ENCODE data around the gene RPS6KA2. TPM values are rescaled to one million over a fixed set of nuclear protein-coding genes. Genes with fewer than 3 reads are reported as not detected.

RPS6KA2 gene
- polyA plus RNA-seq, 1 donor (not counting 4 experiments of a cell fraction or from before 2014, with no cell fraction given), result 8.2 TPM

- Histone ChIP-seq H3K9ac (ENCODE audit: control insufficient read depth, extremely low read depth, insufficient read depth, low read length) (no peak overlapping the region), H3K9me3 (ENCODE audit: control insufficient read depth, low read depth, low read length) (no peaks in the 10 kb centered on the region), H3K4me1 (ENCODE audit: control insufficient read depth, extremely low read depth, insufficient read depth, low read length) (peaks cover 7% of the 10 kb centered on the region), H3K9me1 (ENCODE audit: control insufficient read depth, extremely low read depth, insufficient read depth, low read length) (no peaks in the 10 kb centered on the region), H4K20me1 (ENCODE audit: control insufficient read depth, extremely low read depth, insufficient read depth, low read length) (no peaks in the 10 kb centered on the region), H3K36me3 (ENCODE audit: control insufficient read depth in 2 of 2, extremely low read depth in 1 of 2, insufficient read depth in 2 of 2, low read length in 2 of 2) (no peaks in the 10 kb centered on the region), H3K79me2 (ENCODE audit: control insufficient read depth, insufficient read depth, low read length) (no peaks in the 10 kb centered on the region), H3K27me3 (ENCODE audit: control insufficient read depth, extremely low read depth, insufficient read depth, low read length) (no peaks in the 10 kb centered on the region), H3K27ac (ENCODE audit: control insufficient read depth, insufficient read depth, low read length) (no peak overlapping the region), H3K4me3 (ENCODE audit: control insufficient read depth in 2 of 3, extremely low read depth in 1 of 3, insufficient read depth in 2 of 3, low read depth in 1 of 3, low read length in 3 of 3) (no peak overlapping the region), H2AFZ (ENCODE audit: control insufficient read depth, low read length) (no peak overlapping the region), H3K4me2 (ENCODE audit: control insufficient read depth, extremely low read depth, insufficient read depth, low read depth, low read length) (no peak overlapping the region)
- no peak for TF ChIP-seq EZH2 (IDR thresholded peaks at IDR 0.05; ENCODE audit: low read length)
- TF ChIP-seq, protein P1, sequence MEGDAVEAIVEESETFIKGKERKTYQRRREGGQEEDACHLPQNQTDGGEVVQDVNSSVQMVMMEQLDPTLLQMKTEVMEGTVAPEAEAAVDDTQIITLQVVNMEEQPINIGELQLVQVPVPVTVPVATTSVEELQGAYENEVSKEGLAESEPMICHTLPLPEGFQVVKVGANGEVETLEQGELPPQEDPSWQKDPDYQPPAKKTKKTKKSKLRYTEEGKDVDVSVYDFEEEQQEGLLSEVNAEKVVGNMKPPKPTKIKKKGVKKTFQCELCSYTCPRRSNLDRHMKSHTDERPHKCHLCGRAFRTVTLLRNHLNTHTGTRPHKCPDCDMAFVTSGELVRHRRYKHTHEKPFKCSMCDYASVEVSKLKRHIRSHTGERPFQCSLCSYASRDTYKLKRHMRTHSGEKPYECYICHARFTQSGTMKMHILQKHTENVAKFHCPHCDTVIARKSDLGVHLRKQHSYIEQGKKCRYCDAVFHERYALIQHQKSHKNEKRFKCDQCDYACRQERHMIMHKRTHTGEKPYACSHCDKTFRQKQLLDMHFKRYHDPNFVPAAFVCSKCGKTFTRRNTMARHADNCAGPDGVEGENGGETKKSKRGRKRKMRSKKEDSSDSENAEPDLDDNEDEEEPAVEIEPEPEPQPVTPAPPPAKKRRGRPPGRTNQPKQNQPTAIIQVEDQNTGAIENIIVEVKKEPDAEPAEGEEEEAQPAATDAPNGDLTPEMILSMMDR (optimal IDR thresholded peaks at IDR 0.05 in 1 of 3, IDR thresholded peaks at IDR 0.05 in 1 of 3, conservative IDR thresholded peaks at IDR 0.05 in 1 of 3; ENCODE audit: extremely low read depth in 1 of 3, insufficient read depth in 2 of 3, low read length in 3 of 3), result no peak
- no peak for FAIRE-seq
- dilution Hi-C loops (cut with MboI; ENCODE audit: extremely low pct_ligation_motif_present, low sequenced_read_pairs), result no loop called here
- DNase-seq (ENCODE audit: low read depth, low spot score), result no peak
Measured at GRCh38 chr6:166612471-166612881, 14.6 kb downstream of the RPS6KA2 start.

DNA sequence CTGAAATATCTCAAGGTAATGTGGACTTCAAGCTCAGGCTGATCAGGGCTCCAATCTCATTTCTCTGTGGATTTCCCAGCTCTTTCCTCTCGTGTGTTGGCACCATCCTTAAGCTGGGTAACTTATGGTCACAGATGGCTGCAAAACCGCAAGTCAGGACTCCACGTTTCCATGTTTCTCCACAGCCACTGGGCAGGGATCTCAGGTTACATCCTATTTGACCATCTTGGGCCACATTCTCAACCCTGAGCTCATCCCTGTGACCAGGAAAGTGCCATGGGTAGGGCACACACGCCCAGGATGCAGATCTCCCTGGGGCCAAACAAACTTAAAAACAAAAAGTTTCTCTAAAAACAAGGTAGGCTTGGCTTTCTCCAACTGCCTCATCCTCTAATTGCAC lies 15.4 kb downstream of the RPS6KA2 start:
- no peak overlapping the region for H3K4me3 ChIP-seq (ENCODE audit: control insufficient read depth in 2 of 3, extremely low read depth in 1 of 3, insufficient read depth in 2 of 3, low read depth in 1 of 3, low read length in 3 of 3)
- FAIRE-seq, result no peak
- no peaks in the 10 kb centered on the region for H4K20me1 ChIP-seq (ENCODE audit: control insufficient read depth, extremely low read depth, insufficient read depth, low read length)
- H3K9ac ChIP-seq (ENCODE audit: control insufficient read depth, extremely low read depth, insufficient read depth, low read length), result no peak overlapping the region
- H3K79me2 ChIP-seq (ENCODE audit: control insufficient read depth, insufficient read depth, low read length), result no peaks in the 10 kb centered on the region
- no peak overlapping the region for H2AFZ ChIP-seq (ENCODE audit: control insufficient read depth, low read length)
- H3K9me1 ChIP-seq (ENCODE audit: control insufficient read depth, extremely low read depth, insufficient read depth, low read length), result no peaks in the 10 kb centered on the region
- dilution Hi-C loops (cut with MboI; ENCODE audit: extremely low pct_ligation_motif_present, low sequenced_read_pairs), result no loop called here
- no peaks in the 10 kb centered on the region for H3K36me3 ChIP-seq (ENCODE audit: control insufficient read depth in 2 of 2, extremely low read depth in 1 of 2, insufficient read depth in 2 of 2, low read length in 2 of 2)
- H3K4me1 ChIP-seq (ENCODE audit: control insufficient read depth, extremely low read depth, insufficient read depth, low read length), result peaks cover 7% of the 10 kb centered on the region
- DNase-seq (ENCODE audit: low read depth, low spot score), result no peak
- no peaks in the 10 kb centered on the region for H3K27me3 ChIP-seq (ENCODE audit: control insufficient read depth, extremely low read depth, insufficient read depth, low read length)
- H3K9me3 ChIP-seq (ENCODE audit: control insufficient read depth, low read depth, low read length), result no peaks in the 10 kb centered on the region
- H3K4me2 ChIP-seq (ENCODE audit: control insufficient read depth, extremely low read depth, insufficient read depth, low read depth, low read length), result no peak overlapping the region
- no peak overlapping the region for H3K27ac ChIP-seq (ENCODE audit: control insufficient read depth, insufficient read depth, low read length)
- TF ChIP-seq EZH2 (IDR thresholded peaks at IDR 0.05; ENCODE audit: low read length), result no peak
- TF ChIP-seq, protein P1 (optimal IDR thresholded peaks at IDR 0.05 in 1 of 3, IDR thresholded peaks at IDR 0.05 in 1 of 3, conservative IDR thresholded peaks at IDR 0.05 in 1 of 3; ENCODE audit: extremely low read depth in 1 of 3, insufficient read depth in 2 of 3, low read length in 3 of 3), result no peak
